Hepatocyte (in vitro differentiated cells): ENCODE results near the gene ADCY2.

ENCODE experiments used
- EZH2 ChIP-seq: fragments of 200-600 bp; sonication (generic); IDR thresholded peaks from 2 replicates; pipeline ENCODE4 v1.6.1; 2016; ENCODE audit warnings: antibody characterized with exemption, mild to moderate bottlenecking, borderline replicate concordance
- EZH2phosphoT487 ChIP-seq: fragments of 200-600 bp; sonication (generic); IDR thresholded peaks from one replicate; pipeline ENCODE4 v1.6.1; 2018; ENCODE audit warnings: antibody characterized with exemption, mild to moderate bottlenecking, low read depth, moderate library complexity; ENCODE audit not compliant: unreplicated experiment, severe bottlenecking
- TF ChIP-seq, protein P1 (sequence below): fragments of 200-600 bp; sonication (generic); IDR thresholded peaks from 2 replicates; pipeline ENCODE4 v1.5.1; 2016; ENCODE audit warnings: antibody characterized with exemption, mild to moderate bottlenecking; ENCODE audit not compliant: poor library complexity

DNA sequence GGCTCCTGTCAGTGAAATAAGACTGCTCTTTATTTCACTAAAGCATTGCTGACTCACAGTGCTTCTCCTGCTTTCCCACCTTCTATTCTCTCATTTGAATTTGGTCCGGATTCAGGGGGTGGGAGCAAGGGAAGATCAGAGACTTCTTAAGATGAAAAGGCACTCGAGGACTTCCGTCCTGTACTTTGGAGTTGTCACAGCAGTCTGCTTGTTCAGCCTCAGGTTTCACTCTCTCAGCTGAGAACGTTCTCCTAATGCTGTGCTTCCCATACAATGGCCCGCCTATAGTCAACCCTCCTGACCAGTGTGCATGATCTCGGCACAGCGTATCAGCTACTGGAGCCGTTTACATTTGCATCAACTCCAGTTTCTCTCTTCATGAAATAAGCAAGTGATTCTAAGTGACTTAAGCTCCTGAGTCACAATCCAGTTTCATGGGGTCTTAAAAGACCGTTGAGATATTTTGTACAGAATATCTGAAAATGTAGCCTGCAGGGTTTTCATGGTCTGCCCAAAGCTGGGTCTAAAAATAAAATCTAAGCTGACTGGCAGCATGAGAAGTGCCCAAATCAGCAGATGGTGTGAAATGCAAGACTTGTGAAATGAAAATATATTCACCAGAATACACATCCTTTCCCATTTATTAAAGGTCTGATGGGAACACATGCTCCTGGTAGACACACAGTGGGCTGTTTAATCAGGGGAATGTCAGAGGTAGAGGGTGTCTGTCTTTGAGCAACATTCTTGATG lies 145.0 kb downstream of the ADCY2 start:
- TF ChIP-seq, protein P1, sequence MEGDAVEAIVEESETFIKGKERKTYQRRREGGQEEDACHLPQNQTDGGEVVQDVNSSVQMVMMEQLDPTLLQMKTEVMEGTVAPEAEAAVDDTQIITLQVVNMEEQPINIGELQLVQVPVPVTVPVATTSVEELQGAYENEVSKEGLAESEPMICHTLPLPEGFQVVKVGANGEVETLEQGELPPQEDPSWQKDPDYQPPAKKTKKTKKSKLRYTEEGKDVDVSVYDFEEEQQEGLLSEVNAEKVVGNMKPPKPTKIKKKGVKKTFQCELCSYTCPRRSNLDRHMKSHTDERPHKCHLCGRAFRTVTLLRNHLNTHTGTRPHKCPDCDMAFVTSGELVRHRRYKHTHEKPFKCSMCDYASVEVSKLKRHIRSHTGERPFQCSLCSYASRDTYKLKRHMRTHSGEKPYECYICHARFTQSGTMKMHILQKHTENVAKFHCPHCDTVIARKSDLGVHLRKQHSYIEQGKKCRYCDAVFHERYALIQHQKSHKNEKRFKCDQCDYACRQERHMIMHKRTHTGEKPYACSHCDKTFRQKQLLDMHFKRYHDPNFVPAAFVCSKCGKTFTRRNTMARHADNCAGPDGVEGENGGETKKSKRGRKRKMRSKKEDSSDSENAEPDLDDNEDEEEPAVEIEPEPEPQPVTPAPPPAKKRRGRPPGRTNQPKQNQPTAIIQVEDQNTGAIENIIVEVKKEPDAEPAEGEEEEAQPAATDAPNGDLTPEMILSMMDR = no peak
- TF ChIP-seq EZH2phosphoT487 = no peak
- TF ChIP-seq EZH2 = no peak
